K562 (cell line): Measurements from ENCODE around the gene TULP4. TPM values are rescaled to one million over a fixed set of nuclear protein-coding genes. Genes with fewer than 3 reads are reported as not detected.

Experiments used
- ATAC-seq: fragments of 200-7000 bp; cut with Tn5 transposase; 3 replicates; pipeline ENCODE4 v1.9.1; 2020; ENCODE audit warnings: moderate library complexity
- BruUV-seq: library from RNA; stranded (reverse); fragments of 400-500 nt; replicated peaks from 2 replicates; lab custom pipeline; 2021; lab: Mats Ljungman, UMichigan
- CTCF ChIA-PET: fragments of 300-600 bp; formaldehyde crosslinking; extraction: SDS; loops from one replicate; lab custom pipeline; 2021; ENCODE audit warnings: low intra/inter-chr PET ratio; lab: Yijun Ruan, JAX
- POLR2A ChIA-PET: fragments of 300-600, 350-650 bp; sonication (Branson Sonifier 250); formaldehyde crosslinking; extraction: SDS; loops from one replicate; lab custom pipeline; 2021; ENCODE audit warnings: antibody characterized with exemption, inconsistent platforms; lab: Yijun Ruan, JAX
- DNase-seq, 4 experiments: peaks; one replicate each; pipeline versions ENCODE4 v3.0.0 to v3.0.0-alpha.2; 2011 to 2018; ENCODE audit warnings: low spot score in 3 of 4, mixed read lengths in 3 of 4; ENCODE audit errors: extremely low read depth in 1 of 4
- FAIRE-seq: peaks from 2 replicates; lab custom pipeline; 2011; peaks lifted over from hg19 to GRCh38; lab: Jason Lieb, UNC
- H2AFZ ChIP-seq: 2 replicates; pipeline ENCODE4 v1.6.0; 2011; ENCODE audit warnings: low read depth, low read length, control low read depth, inconsistent platforms
- H3K27ac ChIP-seq: fragments of 200-600 bp; 3 replicates; pipeline ENCODE4 v1.8.0; 2011; ENCODE audit warnings: low read depth, mild to moderate bottlenecking, control low read depth, inconsistent platforms, low read length, moderate library complexity, mixed read lengths; ENCODE audit errors: extremely low read depth
- H3K27me3 ChIP-seq, 2 experiments: fragments of 300-600 bp in 1 of 2; 2 replicates in 1 of 2; 3 replicates in 1 of 2; pipeline versions ENCODE4 v1.6.0 to v1.8.0; 2011; ENCODE audit warnings: inconsistent platforms in 2 of 2, low read length in 2 of 2, mild to moderate bottlenecking in 1 of 2, mixed read lengths in 1 of 2, moderate library complexity in 1 of 2; ENCODE audit not compliant: control insufficient read depth in 2 of 2, insufficient read depth in 2 of 2
- H3K36me3 ChIP-seq: fragments of 300-600 bp; 3 replicates; pipeline ENCODE4 v1.8.0; 2011; ENCODE audit warnings: mild to moderate bottlenecking, low read length, inconsistent platforms; ENCODE audit not compliant: control insufficient read depth, insufficient read depth
- H3K4me1 ChIP-seq, 2 experiments: fragments of 200-600 bp in 1 of 2; replicated peaks in 1 of 2; 2 replicates in 1 of 2; 3 replicates in 1 of 2; pipeline versions ENCODE4 v1.5.1 to v1.8.0; 2011; ENCODE audit warnings: inconsistent platforms in 2 of 2, low read length in 2 of 2, mild to moderate bottlenecking in 1 of 2, mixed read lengths in 1 of 2, moderate library complexity in 1 of 2; ENCODE audit not compliant: control insufficient read depth in 2 of 2, insufficient read depth in 2 of 2
- H3K4me2 ChIP-seq: 2 replicates; pipeline ENCODE4 v1.6.1; 2011; ENCODE audit warnings: low read length, control low read depth, inconsistent platforms, mixed read lengths; ENCODE audit not compliant: insufficient read depth
- H3K4me3 ChIP-seq: fragments of 200-600 bp; sonication (generic), shearing (Covaris generic); 2 replicates; pipeline ENCODE4 v1.5.1; 2016; ENCODE audit warnings: control low read depth, inconsistent platforms
- H3K79me2 ChIP-seq: fragments of 200-600 bp; 3 replicates; pipeline ENCODE4 v1.8.0; 2011; ENCODE audit warnings: low read length, inconsistent platforms; ENCODE audit not compliant: control insufficient read depth, insufficient read depth
- H3K9ac ChIP-seq, 2 experiments: 2 replicates each; pipeline versions ENCODE4 v1.6.0 to v1.6.1; 2011; ENCODE audit warnings: low read depth in 2 of 2, low read length in 2 of 2, control low read depth in 1 of 2, inconsistent platforms in 1 of 2, mild to moderate bottlenecking in 1 of 2, mixed read lengths in 1 of 2; ENCODE audit not compliant: insufficient read depth in 1 of 2
- H3K9me1 ChIP-seq: one replicate; pipeline ENCODE4 v1.6.0; 2011; ENCODE audit warnings: inconsistent platforms, mild to moderate bottlenecking, low read length, moderate library complexity; ENCODE audit not compliant: control insufficient read depth, insufficient read depth
- H3K9me3 ChIP-seq: replicated peaks from 2 replicates; pipeline ENCODE4 v1.5.1; 2011; ENCODE audit warnings: low read depth, low read length, inconsistent platforms; ENCODE audit not compliant: control insufficient read depth, insufficient read depth
- H4K20me1 ChIP-seq: replicated peaks from 2 replicates; pipeline ENCODE4 v1.6.1; 2011; ENCODE audit warnings: low read length, inconsistent platforms, mixed read lengths; ENCODE audit not compliant: control insufficient read depth, insufficient read depth
- WGBS: fragments of 100-300 bp; shearing (Covaris generic); methylation state at CpG from one replicate; pipeline ENCODE4 v1.1.6; 2016; ENCODE audit warnings: low coverage, mixed read lengths; ENCODE audit not compliant: insufficient coverage; ENCODE audit errors: missing lambda C conversion rate; 5-methylcytosine and 5-hydroxymethylcytosine counted together
- in situ Hi-C: fragments of 300-500 bp; cut with MboI; formaldehyde crosslinking; loops from 4 replicates; pipeline ENCODE4 v1.15.0; 2018; ENCODE audit warnings: inconsistent platforms, mixed read lengths
- intact Hi-C: fragments of 100-400 bp; cut with micrococcal nuclease; formaldehyde crosslinking; loops from 2 replicates; pipeline ENCODE4 v1.14.2; 2022
- polyA plus RNA-seq, 8 experiments: library from polyadenylated mRNA; depleted of rRNA in 4 of 8; stranded (reverse) in 5 of 8; unstranded in 3 of 8; fragments of >200 nt; fragmentation: Nextera tagmentation in 2 of 8; fragmentation: Illumina TruSeq in 1 of 8; extraction: Ambion mirVana in 2 of 8; extraction: Trizol in 1 of 8; gene quantifications; 2 replicates each; pipeline versions ENCODE4 v1.2.1 to v1.2.3, GENCODE V29; 2011 to 2014; ENCODE audit warnings: inconsistent platforms in 1 of 8, missing spikeins in 1 of 8
- total RNA-seq, 7 experiments: library from RNA; depleted of rRNA in 6 of 7; stranded (reverse); fragments of >200 nt in 6 of 7; fragmentation: Illumina TruSeq in 2 of 7; extraction: Trizol in 2 of 7; gene quantifications; 2 replicates each; pipeline versions ENCODE4 v1.2.1 to v1.2.3, GENCODE V29; 2011 to 2021; ENCODE audit warnings: low replicate concordance in 1 of 7
- TF ChIP-seq, protein P1 (sequence below): fragments of 450-650 bp; IDR thresholded peaks from 2 replicates; pipeline ENCODE4 v1.6.1; 2018; ENCODE audit not compliant: partially characterized antibody

The TULP4 gene
- total and polyA plus RNA-seq, 9 of the 15 experiments (the other 6 are each of a cell fraction or from before 2014, with no cell fraction given) = 1.2 to 50.4 (median 11.0) TPM

DNA sequence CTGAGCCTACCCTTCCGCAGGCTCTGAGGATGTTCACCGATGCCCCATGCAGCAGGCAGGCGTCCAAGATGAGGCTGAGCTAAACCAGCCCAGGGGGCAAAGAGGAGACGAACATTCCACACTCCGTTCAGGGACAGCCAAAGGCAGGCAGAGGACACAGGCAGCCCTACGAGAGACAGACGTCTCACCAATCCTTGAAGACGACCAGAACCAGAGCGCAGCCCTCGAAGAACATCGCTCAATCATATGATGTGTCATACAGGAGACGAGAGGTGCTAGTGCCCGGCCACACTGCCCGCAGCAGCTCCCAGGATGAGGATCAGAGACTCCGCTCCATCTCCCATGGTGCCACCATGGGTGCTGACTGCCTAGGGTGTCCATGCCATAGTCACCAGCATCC, 212.0 kb downstream of the TULP4 start:
- Histone ChIP-seq H3K27me3 (peaks cover 48 to 51% of the 10 kb centered on the region in 2 experiments), H3K79me2 (no peaks in the 10 kb centered on the region), H3K9ac (peak overlapping the region in 1 of 2 experiments; percentile 10; a peak in 1 of 4 replicates), H3K4me2 (no peak overlapping the region), H3K9me1 (no peaks in the 10 kb centered on the region), H3K36me3 (no peaks in the 10 kb centered on the region), H3K4me3 (no peak overlapping the region), H3K9me3 (peaks cover 3% of the 10 kb centered on the region; the same call in 1 of the 2 replicates), H3K4me1 (no peaks in the 10 kb centered on the region), H4K20me1 (no peaks in the 10 kb centered on the region), H2AFZ (no peak overlapping the region), H3K27ac (no peak overlapping the region)
- TF ChIP-seq, protein P1, sequence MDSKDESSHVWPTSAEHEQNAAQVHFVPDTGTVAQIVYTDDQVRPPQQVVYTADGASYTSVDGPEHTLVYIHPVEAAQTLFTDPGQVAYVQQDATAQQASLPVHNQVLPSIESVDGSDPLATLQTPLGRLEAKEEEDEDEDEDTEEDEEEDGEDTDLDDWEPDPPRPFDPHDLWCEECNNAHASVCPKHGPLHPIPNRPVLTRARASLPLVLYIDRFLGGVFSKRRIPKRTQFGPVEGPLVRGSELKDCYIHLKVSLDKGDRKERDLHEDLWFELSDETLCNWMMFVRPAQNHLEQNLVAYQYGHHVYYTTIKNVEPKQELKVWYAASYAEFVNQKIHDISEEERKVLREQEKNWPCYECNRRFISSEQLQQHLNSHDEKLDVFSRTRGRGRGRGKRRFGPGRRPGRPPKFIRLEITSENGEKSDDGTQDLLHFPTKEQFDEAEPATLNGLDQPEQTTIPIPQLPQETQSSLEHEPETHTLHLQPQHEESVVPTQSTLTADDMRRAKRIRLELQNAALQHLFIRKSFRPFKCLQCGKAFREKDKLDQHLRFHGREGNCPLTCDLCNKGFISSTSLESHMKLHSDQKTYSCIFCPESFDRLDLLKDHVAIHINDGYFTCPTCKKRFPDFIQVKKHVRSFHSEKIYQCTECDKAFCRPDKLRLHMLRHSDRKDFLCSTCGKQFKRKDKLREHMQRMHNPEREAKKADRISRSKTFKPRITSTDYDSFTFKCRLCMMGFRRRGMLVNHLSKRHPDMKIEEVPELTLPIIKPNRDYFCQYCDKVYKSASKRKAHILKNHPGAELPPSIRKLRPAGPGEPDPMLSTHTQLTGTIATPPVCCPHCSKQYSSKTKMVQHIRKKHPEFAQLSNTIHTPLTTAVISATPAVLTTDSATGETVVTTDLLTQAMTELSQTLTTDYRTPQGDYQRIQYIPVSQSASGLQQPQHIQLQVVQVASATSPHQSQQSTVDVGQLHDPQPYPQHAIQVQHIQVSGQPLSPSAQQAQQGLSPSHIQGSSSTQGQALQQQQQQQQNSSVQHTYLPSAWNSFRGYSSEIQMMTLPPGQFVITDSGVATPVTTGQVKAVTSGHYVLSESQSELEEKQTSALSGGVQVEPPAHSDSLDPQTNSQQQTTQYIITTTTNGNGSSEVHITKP = no peak
- 10% methylated on average over 15 of the region's 15 CpGs for WGBS
- intact Hi-C loops (no loop called here), in situ Hi-C loops (no loop called here)
- ATAC-seq (no peak), FAIRE-seq (no peak), DNase-seq (no peak)
- ChIA-PET POLR2A (interaction anchor here (0.6 kb wide), 1 partner anchor 240 kb away, joined by 3 read pairs; no protein-coding TSS in a partner anchor), CTCF (no interaction called here)
- BruUV-seq = no TSS peak
